ENCODE data around the gene OR4X2.

DNA sequence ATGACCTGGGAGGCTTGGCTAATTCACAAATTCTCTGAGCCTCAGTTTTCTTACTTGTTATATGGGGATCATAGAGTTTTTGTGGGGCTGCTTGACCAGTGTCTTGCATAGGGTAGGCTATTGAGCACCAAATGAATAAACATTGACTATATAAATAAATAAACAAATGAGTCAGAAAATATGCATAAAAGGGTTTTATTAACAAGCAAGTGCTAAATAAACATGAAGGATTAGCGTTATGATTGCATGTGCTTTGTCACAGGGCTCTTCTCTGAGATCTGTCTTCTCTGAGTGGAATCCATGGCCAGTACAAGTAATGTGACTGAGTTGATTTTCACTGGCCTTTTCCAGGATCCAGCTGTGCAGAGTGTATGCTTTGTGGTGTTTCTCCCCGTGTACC lies 28.4 kb upstream of the OR4X2 start, which contains the start of gene OR4B1:
- no peak for TF ChIP-seq SP1 (IDR thresholded peaks at IDR 0.05)
- no peak for TF ChIP-seq CTBP1 (IDR thresholded peaks at IDR 0.05; ENCODE audit: borderline replicate concordance)
- no peak for TF ChIP-seq TARDBP (IDR thresholded peaks at IDR 0.05)
